ENCODE measurements around the gene ASB6.
"Not testable (repeated sequence)": the region's sequence is repeated elsewhere in the genome, so short reads cannot be mapped to it uniquely, and the experiment has no call there.

The ASB6 gene

DNA sequence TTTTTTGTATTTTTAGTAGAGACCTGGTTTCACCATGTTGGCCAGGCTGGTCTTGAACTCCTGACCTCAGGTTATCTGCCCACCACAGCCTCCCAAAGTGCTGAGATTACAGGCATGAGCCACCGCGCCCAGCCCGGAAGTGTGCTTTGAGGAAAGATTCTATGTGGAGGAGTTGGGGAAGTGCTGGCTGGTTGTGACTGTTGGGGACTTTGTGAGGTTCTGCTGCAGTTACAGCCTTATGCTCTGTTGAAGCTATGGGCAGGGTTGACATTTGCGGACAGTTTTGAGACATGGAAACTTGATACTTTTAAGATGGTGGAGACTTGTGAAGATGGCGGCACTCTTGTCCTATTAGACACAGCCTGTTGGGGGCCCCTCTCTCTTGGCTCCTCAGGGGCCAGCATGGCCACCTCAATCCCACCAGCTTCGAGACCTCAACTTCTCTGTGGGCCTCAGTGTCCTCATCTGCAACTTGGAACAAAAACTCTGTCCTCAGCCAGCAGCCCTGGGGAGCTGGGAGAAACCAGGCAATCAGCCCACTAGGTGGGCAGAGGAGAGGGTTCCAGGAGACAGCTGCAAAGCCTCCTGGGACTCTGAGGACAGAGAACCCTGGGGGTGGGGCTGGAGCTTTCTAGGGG lies 45.9 kb downstream of the ASB6 start:
- no peak overlapping the region for H3K4me3 ChIP-seq (ENCODE audit: low read depth, low read length)
- TF ChIP-seq, protein P1, sequence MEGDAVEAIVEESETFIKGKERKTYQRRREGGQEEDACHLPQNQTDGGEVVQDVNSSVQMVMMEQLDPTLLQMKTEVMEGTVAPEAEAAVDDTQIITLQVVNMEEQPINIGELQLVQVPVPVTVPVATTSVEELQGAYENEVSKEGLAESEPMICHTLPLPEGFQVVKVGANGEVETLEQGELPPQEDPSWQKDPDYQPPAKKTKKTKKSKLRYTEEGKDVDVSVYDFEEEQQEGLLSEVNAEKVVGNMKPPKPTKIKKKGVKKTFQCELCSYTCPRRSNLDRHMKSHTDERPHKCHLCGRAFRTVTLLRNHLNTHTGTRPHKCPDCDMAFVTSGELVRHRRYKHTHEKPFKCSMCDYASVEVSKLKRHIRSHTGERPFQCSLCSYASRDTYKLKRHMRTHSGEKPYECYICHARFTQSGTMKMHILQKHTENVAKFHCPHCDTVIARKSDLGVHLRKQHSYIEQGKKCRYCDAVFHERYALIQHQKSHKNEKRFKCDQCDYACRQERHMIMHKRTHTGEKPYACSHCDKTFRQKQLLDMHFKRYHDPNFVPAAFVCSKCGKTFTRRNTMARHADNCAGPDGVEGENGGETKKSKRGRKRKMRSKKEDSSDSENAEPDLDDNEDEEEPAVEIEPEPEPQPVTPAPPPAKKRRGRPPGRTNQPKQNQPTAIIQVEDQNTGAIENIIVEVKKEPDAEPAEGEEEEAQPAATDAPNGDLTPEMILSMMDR (IDR thresholded peaks at IDR 0.05; ENCODE audit: control insufficient read depth, extremely low read depth, insufficient read depth): no peak
- DNase-seq (ENCODE audit: low read depth): no peak

DNA sequence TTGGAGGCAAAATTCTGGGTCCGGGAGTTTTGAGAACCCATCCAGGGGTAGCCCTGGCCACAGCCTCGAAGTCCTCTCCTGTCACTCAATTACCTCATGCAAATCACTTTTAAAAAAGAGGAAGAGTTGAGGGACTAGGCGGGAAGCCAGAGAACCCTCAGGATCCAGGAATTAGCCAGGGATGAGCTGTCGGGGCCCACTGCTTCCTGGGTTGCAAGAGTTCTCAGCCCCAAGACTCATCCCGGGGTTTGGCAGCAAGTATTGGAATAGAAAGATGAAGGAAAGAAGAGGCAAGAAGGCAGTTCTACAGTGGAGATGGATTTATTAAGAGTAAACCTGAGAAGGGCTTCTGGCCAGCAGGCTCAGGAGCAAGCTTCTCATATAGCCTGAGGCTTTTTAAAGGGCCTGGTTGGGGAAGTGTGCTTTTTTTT lies 46.6 kb downstream of the ASB6 start:
- TF ChIP-seq, protein P1 (IDR thresholded peaks at IDR 0.05; ENCODE audit: control insufficient read depth, extremely low read depth, insufficient read depth): no peak
- no peak overlapping the region for H3K4me3 ChIP-seq (ENCODE audit: low read depth, low read length)
- DNase-seq (ENCODE audit: low read depth): no peak

DNA sequence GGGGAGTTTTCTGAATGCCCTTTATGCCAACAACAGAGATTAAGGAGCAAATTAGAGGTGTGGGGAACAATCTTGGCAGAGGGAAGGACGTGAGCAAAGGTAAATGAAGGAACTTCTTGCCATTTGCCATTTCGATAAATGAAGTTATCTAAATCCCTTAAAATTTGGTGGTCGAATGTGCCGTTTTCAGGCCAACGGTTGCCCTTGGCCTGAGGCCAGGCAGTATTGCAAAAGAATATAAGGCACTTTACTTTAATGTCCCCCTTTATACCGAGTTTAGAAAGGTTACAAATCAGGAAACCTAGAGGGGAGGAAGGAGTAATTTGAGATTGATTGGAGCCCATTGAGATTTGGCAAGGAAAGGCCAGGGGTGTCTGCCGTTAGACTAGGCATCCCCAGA lies 47.3 kb downstream of the ASB6 start:
- TF ChIP-seq, protein P1 (IDR thresholded peaks at IDR 0.05; ENCODE audit: control insufficient read depth, extremely low read depth, insufficient read depth): no peak
- no peak overlapping the region for H3K4me3 ChIP-seq (ENCODE audit: low read depth, low read length)
- DNase-seq (ENCODE audit: low read depth): no peak

DNA sequence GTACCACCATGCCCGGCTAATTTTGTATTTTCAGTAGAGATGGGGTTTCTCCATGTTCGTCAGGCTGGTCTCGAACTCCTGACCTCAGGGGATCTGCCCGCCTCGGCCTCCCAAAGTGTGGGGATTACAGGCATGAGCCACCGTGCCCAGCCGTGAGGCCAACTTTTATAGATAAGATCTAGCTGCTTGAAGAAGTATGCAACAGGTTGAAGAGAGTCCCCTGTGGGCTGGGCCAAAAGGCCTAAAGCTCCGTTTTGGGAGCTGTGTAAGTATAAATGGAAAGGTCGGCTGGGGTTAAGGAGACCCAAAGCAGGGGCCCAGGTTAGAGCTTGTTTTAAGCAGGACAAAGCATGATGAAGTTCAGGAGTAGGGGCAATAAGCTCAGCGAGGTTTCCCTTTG lies 49.2 kb downstream of the ASB6 start:
- H3K4me3 ChIP-seq (ENCODE audit: low read depth, low read length); DNase-seq (ENCODE audit: low read depth): not testable (repeated sequence)

DNA sequence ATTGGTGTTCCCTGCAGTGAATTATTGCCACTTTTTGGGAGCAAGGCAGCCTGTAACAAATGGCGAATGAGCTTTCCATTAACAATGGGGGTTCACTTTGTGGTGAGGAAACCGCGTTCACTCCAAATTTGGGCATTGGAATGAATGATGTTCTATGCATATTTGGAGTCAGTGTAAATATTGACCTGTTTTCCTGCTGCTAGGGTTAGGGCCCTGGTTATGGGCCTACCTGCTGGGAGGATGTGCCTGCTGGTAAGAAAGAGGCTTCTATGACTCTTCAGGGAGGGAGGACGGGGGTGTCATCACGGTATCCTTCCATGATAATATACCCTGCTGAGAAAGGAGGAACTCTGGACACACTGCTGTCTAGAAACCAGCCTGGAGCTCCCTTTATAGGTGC lies 50.0 kb downstream of the ASB6 start:
- DNase-seq (ENCODE audit: low read depth): no peak
- no peak overlapping the region for H3K4me3 ChIP-seq (ENCODE audit: low read depth, low read length)
- TF ChIP-seq, protein P1 (IDR thresholded peaks at IDR 0.05; ENCODE audit: control insufficient read depth, extremely low read depth, insufficient read depth): no peak

DNA sequence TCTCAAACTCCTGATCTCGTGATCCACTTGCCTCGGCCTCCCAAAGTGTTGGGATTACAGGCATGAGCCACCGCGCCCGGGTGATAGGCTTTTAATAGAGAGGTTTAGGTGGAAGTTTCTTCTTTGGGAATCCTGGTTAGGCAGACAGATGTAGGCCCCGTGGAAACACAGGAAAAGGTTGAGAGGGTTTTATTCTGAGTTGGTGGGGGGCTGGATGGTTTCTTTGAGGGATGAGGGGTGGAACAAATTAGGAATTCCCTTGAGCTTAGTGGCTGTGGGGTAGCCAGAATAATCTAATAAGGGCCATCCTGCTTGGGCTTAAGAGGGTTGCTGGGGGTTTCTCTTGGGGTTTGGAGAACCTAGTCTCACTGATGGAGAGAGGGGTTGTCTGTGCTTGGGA lies 51.5 kb downstream of the ASB6 start:
- DNase-seq (ENCODE audit: low read depth): no peak
- no peak overlapping the region for H3K4me3 ChIP-seq (ENCODE audit: low read depth, low read length)
- TF ChIP-seq, protein P1 (IDR thresholded peaks at IDR 0.05; ENCODE audit: control insufficient read depth, extremely low read depth, insufficient read depth): no peak

DNA sequence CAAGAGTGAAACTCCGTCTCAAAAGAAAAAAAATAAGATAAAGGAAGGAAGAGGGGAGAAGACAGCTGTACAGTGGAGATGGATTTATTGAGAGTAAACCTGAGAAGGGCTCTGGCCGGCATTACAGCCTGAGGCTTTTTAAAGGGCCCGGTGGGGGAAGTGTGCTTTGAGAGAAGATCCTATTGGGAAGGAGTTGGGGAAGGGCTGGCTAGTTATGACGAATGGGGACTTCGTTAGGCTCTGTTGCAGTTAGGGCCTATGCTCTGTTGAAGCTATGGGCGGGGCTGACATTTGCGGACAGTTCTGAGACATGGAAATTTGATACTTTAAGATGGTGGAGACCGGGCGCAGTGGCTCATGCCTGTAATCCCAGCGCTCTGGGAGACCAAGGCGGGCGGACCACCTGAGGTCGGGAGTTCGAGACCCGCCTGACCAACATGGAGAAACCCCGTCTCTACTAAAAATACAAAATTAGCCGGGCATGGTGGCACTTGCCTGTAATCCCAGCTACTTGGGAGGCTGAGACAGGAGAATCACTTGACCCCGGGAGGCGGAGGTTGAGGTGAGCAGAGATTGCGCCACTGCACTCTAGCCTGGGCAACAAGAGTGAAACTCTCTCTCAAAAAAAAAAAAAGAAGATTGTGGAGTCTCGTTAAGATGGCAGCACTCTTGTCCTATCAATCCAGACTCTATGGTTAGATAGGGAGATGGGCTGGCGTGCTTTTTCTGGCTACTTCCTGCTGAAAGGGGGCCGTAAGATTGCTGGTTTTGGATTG lies 54.3 kb downstream of the ASB6 start:
- no peak for DNase-seq (ENCODE audit: low read depth)
- TF ChIP-seq, protein P1 (IDR thresholded peaks at IDR 0.05; ENCODE audit: control insufficient read depth, extremely low read depth, insufficient read depth): no peak
- H3K4me3 ChIP-seq (ENCODE audit: low read depth, low read length): no peak overlapping the region

Data from LNCaP clone FGC (cell line).